ENCODE measurements around the gene GNB1L.

- TF ChIP-seq EZH2 (IDR thresholded peaks at IDR 0.05) (no peak), POLR2AphosphoS5 (IDR thresholded peaks at IDR 0.05; ENCODE audit: borderline replicate concordance, low read depth, low read length) (no peak), FOXP2 (optimal IDR thresholded peaks at IDR 0.05; ENCODE audit: control extremely low read depth, extremely low read length, insufficient read depth) (no peak)
These were observed 56.5 kb downstream of the GNB1L start for GRCh38 chr22:19798003-19798665.

All from SK-N-MC (cell line).